Right cardiac atrium (tissue), 5 donors: Measurements from ENCODE around the gene TBC1D22B. TPM values are rescaled to one million over a fixed set of nuclear protein-coding genes. Genes with fewer than 3 reads are reported as not detected.

ENCODE experiments used
- ATAC-seq, 2 donors: fragments of 200-7000 bp; cut with Tn5 transposase; one replicate each; pipeline versions ENCODE4 v1.8.0 to v1.9.1; 2020; ENCODE audit warnings: moderate library complexity in 2 of 2, mild to moderate bottlenecking in 1 of 2
- DNase-seq, 3 donors: peaks; one replicate each; pipeline ENCODE4 v3.0.0-alpha.2; 2020
- H3K27ac ChIP-seq: one replicate; pipeline ENCODE4 v1.5.1; 2013; ENCODE audit warnings: mild to moderate bottlenecking, low read length, control low read depth, moderate library complexity
- H3K27me3 ChIP-seq: one replicate; pipeline ENCODE4 v1.6.1; 2013; ENCODE audit not compliant: control insufficient read depth, insufficient read depth
- H3K4me1 ChIP-seq: one replicate; pipeline ENCODE4 v1.6.1; 2013; ENCODE audit warnings: low read length; ENCODE audit not compliant: control insufficient read depth, insufficient read depth
- H3K4me3 ChIP-seq: one replicate; pipeline ENCODE4 v1.5.1; 2013; ENCODE audit warnings: low read length, control low read depth
- H3K9me3 ChIP-seq: one replicate; pipeline ENCODE4 v1.6.1; 2013; ENCODE audit warnings: low read length; ENCODE audit not compliant: control insufficient read depth
- WGBS: extraction: QIAGEN DNeasy Blood & Tissue Kit; methylation state at CpG from one replicate; pipeline ENCODE4 v1.1.7; 2013; 5-methylcytosine and 5-hydroxymethylcytosine counted together
- intact Hi-C, 4 donors: fragments of 100-400 bp; cut with DNase I; formaldehyde crosslinking; loops; one replicate each; pipeline versions ENCODE4 v1.11.0 to v1.14.0; 2022 to 2023
- polyA plus RNA-seq: library from polyadenylated mRNA; stranded (reverse); fragments of 200-250 nt; gene quantifications from one replicate; pipeline ENCODE4 v1.2.3, GENCODE V29; 2013
- total RNA-seq, 4 donors: library from RNA; stranded (reverse); fragmentation: NEBNext Ultra II Directional; extraction: Animal tissue kit (Norgen Biotek cat#: 25700); gene quantifications; one replicate each; pipeline ENCODE4 v1.2.1, GENCODE V29; 2021
- donor health status: healthy with polysubstance abuse.
- donor health status: DM: no; HTN: yes; CAD: no.
- donor health status: DM: no; HTN: no; CAD: no.
- donor health status: DM: no; HTN: yes; CAD: no; lungs with severe emphysema.
- donor health status: DM: yes; HTN: yes; CAD: no.

Gene TBC1D22B
- total and polyA plus RNA-seq, 5 donors = 4.6 to 9.2 (median 7.3) TPM

GRCh38 chr6:37254881-37255280 is 2.7 kb upstream of the TBC1D22B start:
- H3K27ac ChIP-seq = no peak overlapping the region
- ATAC-seq = no peak
- intact Hi-C loops = no loop called here
- 97% methylated on average over 5 of the region's 5 CpGs for WGBS
- peaks cover 2% of the 10 kb centered on the region for H3K4me1 ChIP-seq
- no peaks in the 10 kb centered on the region for H3K27me3 ChIP-seq
- no peaks in the 10 kb centered on the region for H3K9me3 ChIP-seq
- no peak for DNase-seq
- no peak overlapping the region for H3K4me3 ChIP-seq

DNA sequence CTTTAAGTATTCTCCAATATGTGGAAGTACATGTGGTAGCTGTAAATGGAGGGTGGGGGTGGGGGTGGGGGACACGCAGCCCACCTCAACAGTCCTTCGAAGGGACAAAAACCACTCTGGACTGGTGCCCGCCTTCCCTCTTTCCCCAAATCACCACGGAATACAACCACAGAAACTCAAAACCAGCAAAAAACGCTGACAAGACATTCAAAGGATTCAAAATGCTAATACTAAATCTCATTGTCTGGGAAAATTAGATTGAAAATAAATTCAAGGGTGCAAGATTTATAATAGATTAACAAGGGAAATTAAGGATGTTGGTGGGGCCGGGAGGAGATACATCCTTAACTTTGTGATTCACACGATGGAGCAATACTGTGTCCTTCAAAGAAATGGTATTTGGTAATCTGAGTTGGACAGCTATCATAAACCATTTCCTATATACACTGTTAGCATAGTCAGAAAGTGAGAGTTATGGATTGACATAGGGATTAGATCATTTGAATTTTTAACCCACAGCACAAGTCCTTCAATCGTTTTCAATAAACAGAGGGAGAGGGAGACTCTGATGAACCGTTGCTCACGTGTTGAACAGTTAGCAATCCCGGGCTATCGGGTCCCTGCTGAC is 766 bp upstream of the TBC1D22B start:
- Histone ChIP-seq H3K4me1 (peaks cover 2% of the 10 kb centered on the region), H3K4me3 (peak overlapping the region; percentile 87), H3K27me3 (no peaks in the 10 kb centered on the region), H3K27ac (no peak overlapping the region), H3K9me3 (no peaks in the 10 kb centered on the region)
- ATAC-seq = no peak
- WGBS = 52% methylated on average over 12 of the region's 12 CpGs
- DNase-seq = no peak
- intact Hi-C loops = no loop called here

GRCh38 chr6:37257320-37257633 is 295 bp upstream of the TBC1D22B start:
- H3K4me1 ChIP-seq = peaks cover 2% of the 10 kb centered on the region
- under 1% methylated on average over 9 of the region's 9 CpGs for WGBS
- no peaks in the 10 kb centered on the region for H3K27me3 ChIP-seq
- H3K4me3 ChIP-seq = peak overlapping the region; percentile 87
- DNase-seq (no peak), ATAC-seq (no peak)
- intact Hi-C loops = no loop called here
- no peak overlapping the region for H3K27ac ChIP-seq
- no peaks in the 10 kb centered on the region for H3K9me3 ChIP-seq

DNA sequence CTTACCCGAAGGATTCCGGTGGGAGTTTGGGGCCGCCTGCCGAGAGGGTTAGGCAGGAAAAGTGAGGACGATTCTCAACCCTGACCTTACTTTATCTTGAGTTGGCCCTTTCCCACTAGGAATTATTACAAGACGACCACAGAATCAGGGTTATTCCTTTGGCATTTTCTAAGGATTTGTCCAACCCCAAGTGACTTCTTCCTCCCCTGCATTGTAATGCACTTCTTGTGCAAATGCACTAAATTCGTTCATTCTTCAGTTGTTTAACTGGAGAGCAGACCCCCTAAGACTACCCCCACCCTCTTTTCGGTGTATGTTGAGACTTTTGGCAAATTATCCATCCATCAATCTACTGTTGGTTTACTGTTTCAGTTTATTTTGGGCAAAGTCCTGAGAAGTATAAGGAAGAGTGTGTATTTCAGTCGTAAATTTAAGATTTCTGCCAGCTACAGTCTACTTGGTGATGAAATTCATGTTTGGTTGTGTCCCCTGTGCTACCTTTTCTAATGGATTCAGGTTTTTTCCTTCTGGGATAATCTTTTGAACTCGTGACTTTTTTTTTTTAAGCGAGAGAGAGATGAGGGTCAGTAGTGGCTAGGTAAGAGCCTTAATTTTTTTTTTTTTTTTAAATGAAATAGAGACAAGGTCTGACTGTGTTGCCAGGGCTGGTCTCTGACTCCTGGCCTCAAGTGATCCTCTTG is 983 bp downstream of the TBC1D22B start:
- Histone ChIP-seq H3K27me3 (no peaks in the 10 kb centered on the region), H3K4me1 (peaks cover 2% of the 10 kb centered on the region), H3K9me3 (no peaks in the 10 kb centered on the region), H3K27ac (peak overlapping the region; percentile 80), H3K4me3 (peak overlapping the region; percentile 87)
- intact Hi-C loops = no loop called here
- DNase-seq (no peak), ATAC-seq (no peak)
- WGBS = 14% methylated on average over 11 of the region's 11 CpGs

DNA sequence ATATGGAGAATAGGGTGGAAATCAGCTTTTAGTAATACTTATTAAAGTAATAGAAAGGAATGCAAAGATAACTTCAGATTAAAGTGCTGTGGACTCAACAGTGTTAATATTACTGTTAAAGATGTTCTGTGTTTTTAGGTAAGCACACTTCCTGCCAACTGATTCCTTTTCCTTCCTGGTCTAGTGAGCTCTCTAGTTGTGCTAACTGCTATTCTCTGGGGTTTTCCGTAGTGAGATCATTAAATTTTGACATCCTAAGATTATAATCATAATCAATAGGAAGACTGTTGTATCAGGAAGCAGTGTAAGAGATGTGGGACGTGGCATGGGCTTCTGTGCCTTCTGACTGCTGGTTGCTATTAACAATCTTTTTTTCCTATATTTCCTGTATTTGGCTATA is 1.6 kb downstream of the TBC1D22B start:
- no peak for ATAC-seq
- intact Hi-C loops = no loop called here
- H3K4me1 ChIP-seq = peaks cover 2% of the 10 kb centered on the region
- no peak overlapping the region for H3K27ac ChIP-seq
- DNase-seq = no peak
- WGBS = 39% methylated on average over 2 of the region's 2 CpGs
- no peaks in the 10 kb centered on the region for H3K9me3 ChIP-seq
- no peak overlapping the region for H3K4me3 ChIP-seq
- no peaks in the 10 kb centered on the region for H3K27me3 ChIP-seq

DNA sequence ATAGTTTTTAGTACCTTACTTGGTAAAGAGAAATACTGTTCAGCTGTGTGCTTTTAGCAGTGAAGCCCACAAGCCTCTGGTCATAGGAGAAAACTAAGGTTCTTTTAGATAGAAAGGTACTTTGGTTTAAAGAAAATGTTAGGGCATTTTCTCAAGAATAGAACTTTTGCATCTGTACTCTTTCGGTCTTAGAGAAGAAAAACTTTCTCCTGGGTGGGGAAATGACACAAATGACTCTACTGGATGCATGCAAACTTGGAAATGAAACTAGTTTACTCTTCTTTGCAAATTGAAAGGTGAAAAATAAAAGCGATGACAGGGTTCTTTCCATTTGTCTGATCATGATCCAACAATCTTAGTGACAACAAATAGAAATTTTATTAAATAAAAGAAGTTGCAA is 2.5 kb downstream of the TBC1D22B start:
- Histone ChIP-seq H3K27ac (no peak overlapping the region), H3K4me1 (peaks cover 2% of the 10 kb centered on the region), H3K9me3 (no peaks in the 10 kb centered on the region), H3K27me3 (no peaks in the 10 kb centered on the region), H3K4me3 (no peak overlapping the region)
- DNase-seq (no peak), ATAC-seq (no peak)
- intact Hi-C loops = no loop called here
- 67% methylated on average over 2 of the region's 2 CpGs for WGBS

DNA sequence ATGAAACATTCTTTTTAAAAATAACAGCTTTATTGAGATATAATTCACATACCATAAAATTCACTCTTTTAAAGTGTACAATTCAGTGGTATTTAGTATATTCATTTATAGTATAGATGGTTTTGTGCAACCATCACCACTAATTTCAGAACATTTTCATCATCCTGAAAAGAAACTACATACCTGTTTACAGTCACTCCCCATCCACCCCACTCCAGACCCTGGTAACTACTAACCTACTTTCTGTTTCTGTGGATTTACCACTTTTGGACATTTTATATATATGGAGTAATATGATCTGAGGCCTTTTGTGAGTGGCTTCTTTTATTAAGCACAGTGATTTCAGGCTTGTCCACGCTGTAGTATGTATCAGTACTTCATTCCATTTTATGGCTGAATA is 2.9 kb downstream of the TBC1D22B start:
- Histone ChIP-seq H3K4me1 (peaks cover 2% of the 10 kb centered on the region), H3K4me3 (no peak overlapping the region), H3K27ac (no peak overlapping the region), H3K9me3 (no peaks in the 10 kb centered on the region), H3K27me3 (no peaks in the 10 kb centered on the region)
- 99% methylated on average over 1 of the region's 1 CpG for WGBS
- intact Hi-C loops = no loop called here
- ATAC-seq = no peak
- no peak for DNase-seq

GRCh38 chr6:37261198-37261597 is 3.6 kb downstream of the TBC1D22B start:
- H3K4me1 ChIP-seq = peaks cover 2% of the 10 kb centered on the region
- 80% methylated on average over 5 of the region's 5 CpGs for WGBS

DNA sequence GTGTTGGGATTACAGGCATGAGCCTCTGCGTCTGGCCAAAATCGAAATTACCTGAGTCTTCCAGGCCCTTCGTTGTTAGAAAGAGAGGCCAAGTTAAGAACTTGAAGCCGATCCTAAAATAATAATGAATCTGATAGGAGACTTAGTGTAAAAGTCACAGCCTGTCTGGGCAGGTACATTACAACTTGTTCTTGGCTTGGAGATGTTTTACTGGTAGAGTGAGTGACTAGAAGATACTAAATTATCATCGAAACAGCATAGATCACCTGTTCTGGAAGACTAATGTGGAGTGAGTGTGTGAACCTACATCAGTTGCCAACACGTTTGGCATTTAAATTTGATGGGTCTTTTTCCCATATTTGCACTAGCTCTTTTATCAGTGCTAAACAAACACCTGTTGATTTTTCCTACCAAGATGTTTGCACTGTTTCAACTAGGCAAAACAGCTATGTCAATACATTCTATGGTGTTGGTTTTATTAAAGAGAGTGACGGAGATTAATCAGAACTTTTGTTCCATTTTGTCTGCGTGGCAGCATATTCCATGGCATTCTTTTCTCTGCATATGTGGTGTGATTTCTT is 5.0 kb downstream of the TBC1D22B start:
- Histone ChIP-seq H3K4me1 (peaks cover 2% of the 10 kb centered on the region), H3K27me3 (no peaks in the 10 kb centered on the region), H3K27ac (no peak overlapping the region), H3K4me3 (no peak overlapping the region), H3K9me3 (no peaks in the 10 kb centered on the region)
- DNase-seq (no peak), ATAC-seq (no peak)
- intact Hi-C loops = no loop called here
- 72% methylated on average over 8 of the region's 8 CpGs for WGBS

More at GRCh38 chr6:37261198-37261597, 3.6 kb downstream of the TBC1D22B start:
- no peaks in the 10 kb centered on the region for H3K9me3 ChIP-seq
- intact Hi-C loops = no loop called here
- H3K4me3 ChIP-seq = no peak overlapping the region
- H3K27me3 ChIP-seq = no peaks in the 10 kb centered on the region
- no peak overlapping the region for H3K27ac ChIP-seq
- ATAC-seq (no peak), DNase-seq (no peak)

- intact Hi-C loops = no loop called here
- Histone ChIP-seq H3K27me3 (no peaks in the 10 kb centered on the region), H3K4me3 (no peak overlapping the region)
Observed at GRCh38 chr6:37265001-37265400, 7.4 kb downstream of the TBC1D22B start.

DNA sequence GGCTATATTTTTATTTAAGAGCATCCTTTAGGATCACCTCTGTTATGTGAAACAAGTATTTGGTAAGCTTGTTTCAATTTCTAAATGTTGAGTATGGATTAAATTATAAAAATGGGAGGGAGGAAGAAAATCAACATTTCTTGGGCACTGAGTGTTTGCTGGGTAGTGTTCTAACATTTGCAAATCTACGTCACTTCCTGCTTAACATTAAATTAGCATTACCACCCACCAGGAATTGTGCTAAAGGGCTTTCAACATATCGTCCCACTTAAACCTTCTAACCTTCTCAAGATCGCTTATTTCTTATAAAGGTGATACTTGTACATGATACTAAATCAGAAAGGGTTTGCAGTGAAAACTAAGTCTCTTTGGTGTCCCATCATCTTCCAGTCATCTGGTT is 8.3 kb downstream of the TBC1D22B start:
- ATAC-seq (no peak), DNase-seq (no peak)
- intact Hi-C loops = no loop called here
- no peaks in the 10 kb centered on the region for H3K4me1 ChIP-seq
- no peaks in the 10 kb centered on the region for H3K9me3 ChIP-seq
- H3K27me3 ChIP-seq = no peaks in the 10 kb centered on the region
- WGBS = 89% methylated on average over 3 of the region's 3 CpGs
- no peak overlapping the region for H3K27ac ChIP-seq
- H3K4me3 ChIP-seq = no peak overlapping the region

More at GRCh38 chr6:37265001-37265400, 7.4 kb downstream of the TBC1D22B start:
- no peak for ATAC-seq
- Histone ChIP-seq H3K4me1 (no peaks in the 10 kb centered on the region), H3K27ac (no peak overlapping the region), H3K9me3 (no peaks in the 10 kb centered on the region)
- no peak for DNase-seq
- 86% methylated on average over 2 of the region's 2 CpGs for WGBS
